Progenitor cell of endocrine pancreas (in vitro differentiated cells): ENCODE measurements around the gene DYNC1I2. TPM values are rescaled to one million over a fixed set of nuclear protein-coding genes. Genes with fewer than 3 reads are reported as not detected.

ENCODE experiments used
- DNase-seq: peaks from one replicate; pipeline ENCODE4 v3.0.0; 2021; ENCODE audit warnings: low spot score; ENCODE audit not compliant: unreplicated experiment
- H3K27ac Mint-ChIP-seq: 2 replicates; pipeline ENCODE4 v1.8.0; 2021; ENCODE audit warnings: mild to moderate bottlenecking, moderate library complexity, mixed read lengths
- H3K27me3 Mint-ChIP-seq: 2 replicates; pipeline ENCODE4 v1.8.0; 2021; ENCODE audit warnings: mixed read lengths
- H3K36me3 Mint-ChIP-seq: 2 replicates; pipeline ENCODE4 v1.8.0; 2022; ENCODE audit warnings: mixed read lengths; ENCODE audit not compliant: insufficient read depth
- H3K4me1 Mint-ChIP-seq: 2 replicates; pipeline ENCODE4 v1.8.0; 2021; ENCODE audit warnings: low read depth, mixed read lengths
- H3K4me3 Mint-ChIP-seq: 2 replicates; pipeline ENCODE4 v1.8.0; 2021; ENCODE audit warnings: low read depth, mild to moderate bottlenecking, moderate library complexity, mixed read lengths
- H3K9me3 Mint-ChIP-seq: 2 replicates; pipeline ENCODE4 v1.8.0; 2021; ENCODE audit warnings: low read depth, mixed read lengths
- total RNA-seq: library from RNA; stranded (reverse); gene quantifications from 2 replicates; pipeline ENCODE4 v1.2.1, GENCODE V29; 2021
- TF ChIP-seq, protein P1 (sequence below): fragments of 200-600 bp; sonication (generic); IDR thresholded peaks from one replicate; pipeline ENCODE4 v1.5.0; 2021; ENCODE audit warnings: antibody characterized with exemption, mild to moderate bottlenecking; ENCODE audit not compliant: unreplicated experiment

Gene DYNC1I2
- total RNA-seq, 1 donor from 2014 or later, result 116 TPM

DNA sequence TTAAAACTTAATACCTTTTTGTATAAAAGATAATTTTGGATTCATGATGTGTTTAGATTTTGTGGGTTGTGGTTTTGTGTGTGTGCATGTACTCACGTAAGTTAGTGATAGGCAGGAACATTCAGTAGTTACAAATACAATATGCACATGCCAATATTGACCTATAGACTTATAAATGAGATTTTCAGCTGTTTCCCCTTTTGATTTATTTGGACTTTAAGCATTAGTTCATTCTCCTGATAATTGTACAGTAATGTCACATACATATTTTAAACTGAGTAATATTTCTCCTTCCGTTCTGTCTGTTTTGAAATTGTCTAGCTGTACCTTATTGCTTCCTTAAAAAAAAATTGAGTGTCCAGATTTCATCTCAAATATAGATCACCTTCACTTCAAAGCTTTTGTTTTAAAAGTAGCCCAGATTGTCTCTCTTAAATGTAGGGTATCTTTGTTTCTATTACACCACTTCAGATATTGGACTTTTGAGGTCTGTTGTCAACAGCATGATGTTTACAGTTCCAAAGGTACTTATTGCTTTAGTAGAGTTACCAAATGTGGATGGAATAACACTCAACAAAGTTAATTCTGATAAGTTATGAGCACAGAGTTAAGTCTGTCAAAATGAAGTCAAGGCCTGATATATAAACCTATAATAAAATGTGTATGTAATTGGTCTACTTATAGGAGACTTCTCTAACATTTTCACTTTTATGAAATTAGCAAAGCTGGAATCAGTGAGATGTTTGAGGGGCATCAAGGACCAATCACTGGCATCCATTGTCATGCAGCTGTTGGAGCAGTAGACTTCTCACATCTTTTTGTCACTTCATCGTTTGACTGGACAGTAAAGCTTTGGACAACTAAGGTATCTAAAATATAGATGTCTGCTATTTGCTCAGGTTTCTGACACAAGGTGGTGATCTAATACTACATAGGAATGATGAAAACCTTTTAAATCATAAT lies 42.0 kb downstream of the DYNC1I2 start:
- peaks cover 43% of the 10 kb centered on the region for H3K36me3 Mint-ChIP-seq
- no peaks in the 10 kb centered on the region for H3K4me1 Mint-ChIP-seq

DNA sequence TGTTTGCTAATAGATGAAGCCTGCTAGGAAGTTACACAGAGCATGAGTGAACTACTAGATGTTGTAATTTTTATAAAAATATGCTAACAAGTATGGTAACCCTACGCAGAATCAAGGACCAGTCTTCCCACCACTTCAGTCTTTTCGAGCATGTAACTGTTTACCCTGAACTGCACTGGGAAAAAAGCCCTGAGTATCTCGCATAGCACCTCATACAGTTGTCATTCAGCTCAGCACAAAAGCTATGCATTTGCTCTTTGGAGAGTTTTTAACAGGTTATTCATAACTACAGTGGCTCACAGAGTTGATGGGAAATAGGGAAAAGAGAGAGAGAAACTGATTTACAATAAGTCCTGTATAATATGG lies 42.7 kb downstream of the DYNC1I2 start:
- H3K27me3 Mint-ChIP-seq, result no peaks in the 10 kb centered on the region
- H3K36me3 Mint-ChIP-seq, result peaks cover 44% of the 10 kb centered on the region
- H3K4me3 Mint-ChIP-seq, result no peak overlapping the region
- no peak for DNase-seq
- H3K9me3 Mint-ChIP-seq, result no peaks in the 10 kb centered on the region
- H3K4me1 Mint-ChIP-seq, result no peaks in the 10 kb centered on the region
- TF ChIP-seq, protein P1, sequence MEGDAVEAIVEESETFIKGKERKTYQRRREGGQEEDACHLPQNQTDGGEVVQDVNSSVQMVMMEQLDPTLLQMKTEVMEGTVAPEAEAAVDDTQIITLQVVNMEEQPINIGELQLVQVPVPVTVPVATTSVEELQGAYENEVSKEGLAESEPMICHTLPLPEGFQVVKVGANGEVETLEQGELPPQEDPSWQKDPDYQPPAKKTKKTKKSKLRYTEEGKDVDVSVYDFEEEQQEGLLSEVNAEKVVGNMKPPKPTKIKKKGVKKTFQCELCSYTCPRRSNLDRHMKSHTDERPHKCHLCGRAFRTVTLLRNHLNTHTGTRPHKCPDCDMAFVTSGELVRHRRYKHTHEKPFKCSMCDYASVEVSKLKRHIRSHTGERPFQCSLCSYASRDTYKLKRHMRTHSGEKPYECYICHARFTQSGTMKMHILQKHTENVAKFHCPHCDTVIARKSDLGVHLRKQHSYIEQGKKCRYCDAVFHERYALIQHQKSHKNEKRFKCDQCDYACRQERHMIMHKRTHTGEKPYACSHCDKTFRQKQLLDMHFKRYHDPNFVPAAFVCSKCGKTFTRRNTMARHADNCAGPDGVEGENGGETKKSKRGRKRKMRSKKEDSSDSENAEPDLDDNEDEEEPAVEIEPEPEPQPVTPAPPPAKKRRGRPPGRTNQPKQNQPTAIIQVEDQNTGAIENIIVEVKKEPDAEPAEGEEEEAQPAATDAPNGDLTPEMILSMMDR, result no peak
- H3K27ac Mint-ChIP-seq, result no peak overlapping the region

More for the DNA sequence above, 42.0 kb downstream of the DYNC1I2 start:
- TF ChIP-seq, protein P1, result no peak
- H3K4me3 Mint-ChIP-seq, result no peak overlapping the region
- no peak overlapping the region for H3K27ac Mint-ChIP-seq
- DNase-seq, result no peak
- no peaks in the 10 kb centered on the region for H3K27me3 Mint-ChIP-seq
- H3K9me3 Mint-ChIP-seq, result no peaks in the 10 kb centered on the region

DNA sequence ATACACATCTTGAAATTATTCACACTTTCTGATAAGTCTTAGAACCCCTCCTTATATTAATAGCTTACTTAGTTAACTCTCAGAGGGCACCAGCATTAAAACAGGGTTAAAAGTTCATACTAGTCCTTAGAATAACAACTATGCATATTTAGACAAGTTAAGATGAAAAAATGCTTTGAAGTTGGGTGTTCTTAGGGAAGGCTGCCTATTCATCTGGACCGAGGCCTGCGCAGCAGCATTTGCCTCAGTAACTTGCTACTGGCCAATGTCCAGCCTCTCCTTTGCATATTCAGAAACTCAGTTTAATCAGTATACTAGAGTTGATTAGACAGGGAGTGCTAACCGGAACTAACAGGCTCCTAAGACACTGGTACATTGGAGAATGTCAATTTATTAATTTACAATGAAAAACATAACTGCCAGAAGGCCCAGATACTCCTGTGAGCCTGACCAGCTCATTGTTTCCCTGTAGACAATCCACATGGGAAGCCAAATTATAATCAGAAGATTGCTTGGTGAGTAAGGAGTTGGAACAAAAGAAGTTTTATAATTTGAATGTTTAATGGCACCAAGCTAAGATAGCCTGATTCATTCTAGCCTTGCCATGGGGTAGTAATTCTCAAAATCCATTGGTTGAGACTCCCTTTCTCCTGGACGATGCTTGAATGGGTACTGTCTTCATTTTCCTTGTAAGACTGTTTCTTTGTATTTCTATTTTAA lies 48.9 kb downstream of the DYNC1I2 start:
- Mint-ChIP-seq H3K4me1 (no peaks in the 10 kb centered on the region), H3K27me3 (no peaks in the 10 kb centered on the region), H3K4me3 (no peak overlapping the region), H3K36me3 (peaks cover 42% of the 10 kb centered on the region), H3K27ac (no peak overlapping the region), H3K9me3 (no peaks in the 10 kb centered on the region)
- no peak for DNase-seq
- TF ChIP-seq, protein P1, result no peak

DNA sequence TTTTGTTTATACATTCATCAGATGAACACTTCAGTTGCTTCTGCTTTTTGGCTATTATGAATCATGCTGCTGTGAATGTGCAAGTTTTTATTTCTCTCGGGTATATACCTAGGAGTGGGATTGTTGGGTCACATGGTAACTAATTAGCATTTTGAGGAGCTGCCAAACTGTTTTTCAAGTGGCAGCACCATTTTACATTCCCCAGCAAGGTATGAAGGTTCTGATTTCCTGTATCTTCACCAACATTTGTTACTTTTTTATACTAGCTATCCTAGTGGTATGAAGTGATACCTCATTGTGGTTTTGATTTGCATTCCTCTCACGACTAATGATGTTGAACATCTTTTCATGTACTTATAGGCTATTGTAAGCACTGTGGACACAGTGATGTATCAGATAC lies 53.9 kb downstream of the DYNC1I2 start:
- peaks cover 34% of the 10 kb centered on the region for H3K36me3 Mint-ChIP-seq
- TF ChIP-seq, protein P1, result no peak

DNA sequence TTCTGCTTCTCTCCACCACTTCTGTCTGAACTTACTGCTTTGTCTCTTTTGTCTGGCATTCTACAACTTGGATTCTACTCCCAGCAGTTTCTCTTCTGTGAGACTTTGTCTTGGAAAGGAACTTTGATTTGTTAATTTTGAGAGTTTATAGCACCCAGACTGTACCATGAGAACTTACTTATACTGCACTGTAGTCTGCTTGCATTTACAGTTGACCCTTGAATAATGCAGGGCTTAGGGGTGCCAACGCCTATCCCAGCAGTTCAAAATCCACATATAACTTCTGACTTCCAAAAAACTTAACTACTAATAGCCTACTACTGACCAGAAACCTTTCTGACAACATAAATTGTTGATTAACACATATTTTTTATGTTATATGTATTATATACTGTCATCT lies 55.5 kb downstream of the DYNC1I2 start:
- Mint-ChIP-seq H3K4me1 (no peaks in the 10 kb centered on the region), H3K27me3 (no peaks in the 10 kb centered on the region), H3K27ac (no peak overlapping the region), H3K4me3 (no peak overlapping the region), H3K36me3 (peaks cover 31% of the 10 kb centered on the region), H3K9me3 (no peaks in the 10 kb centered on the region)
- TF ChIP-seq, protein P1, result no peak
- no peak for DNase-seq

More for the DNA sequence above, 53.9 kb downstream of the DYNC1I2 start:
- Mint-ChIP-seq H3K9me3 (no peaks in the 10 kb centered on the region), H3K27me3 (no peaks in the 10 kb centered on the region), H3K4me3 (no peak overlapping the region), H3K4me1 (no peaks in the 10 kb centered on the region), H3K27ac (no peak overlapping the region)
- DNase-seq, result no peak
